Measurements from ENCODE around the gene HOXA13. TPM values are rescaled to one million over a fixed set of nuclear protein-coding genes. Genes with fewer than 3 reads are reported as not detected.

The HOXA13 gene
- total RNA-seq, 1 donor, result not detected

DNA sequence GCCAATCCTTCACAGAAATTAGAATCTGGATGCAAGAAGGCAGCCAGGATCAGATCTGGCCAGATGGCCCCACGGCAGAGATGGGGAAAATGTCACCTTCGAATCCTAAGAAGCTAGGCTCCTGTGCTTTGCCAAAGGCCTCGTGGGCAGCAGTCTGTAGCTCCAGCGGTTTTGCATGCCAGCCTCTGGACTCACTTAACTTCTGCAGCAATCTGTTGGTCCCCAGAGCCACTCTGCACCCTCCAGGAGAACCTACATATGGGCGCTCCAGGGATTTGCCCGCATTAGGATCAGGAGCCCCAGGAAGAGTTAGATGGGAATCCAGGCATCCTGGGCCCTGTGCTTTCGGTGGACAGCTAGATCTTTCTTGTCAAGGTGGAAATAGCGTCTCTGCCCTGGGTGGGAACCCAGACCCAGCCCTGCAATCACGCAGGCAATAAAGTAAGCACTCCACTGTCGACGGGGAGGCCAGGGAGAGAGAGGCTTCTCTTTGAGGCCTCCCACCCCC is 10.1 kb upstream of the HOXA13 start:
- no peak for DNase-seq (ENCODE audit: low read depth in 2 of 3, low spot score in 2 of 3)

DNA sequence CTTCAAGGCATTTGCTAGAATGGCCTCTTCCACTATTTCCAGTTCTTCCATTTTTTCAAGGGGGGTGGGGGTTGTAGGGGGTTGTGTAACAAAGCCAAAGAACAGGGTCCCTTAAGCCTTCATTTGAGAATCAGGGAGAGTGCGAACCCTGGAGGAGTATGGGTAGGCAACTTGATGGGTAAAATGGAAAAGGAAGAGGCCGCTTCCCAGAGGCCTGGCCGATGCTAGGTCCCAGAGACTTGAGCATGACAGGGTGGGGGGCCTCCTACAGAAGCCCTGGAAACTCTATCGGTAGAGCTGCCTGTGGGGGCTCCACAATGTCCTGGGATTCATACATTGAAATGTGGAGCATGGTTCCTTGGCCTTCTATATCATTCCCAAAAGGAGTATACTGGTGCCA is 9.1 kb upstream of the HOXA13 start:
- no peak for DNase-seq (ENCODE audit: low read depth in 2 of 3, low spot score in 2 of 3)

DNA sequence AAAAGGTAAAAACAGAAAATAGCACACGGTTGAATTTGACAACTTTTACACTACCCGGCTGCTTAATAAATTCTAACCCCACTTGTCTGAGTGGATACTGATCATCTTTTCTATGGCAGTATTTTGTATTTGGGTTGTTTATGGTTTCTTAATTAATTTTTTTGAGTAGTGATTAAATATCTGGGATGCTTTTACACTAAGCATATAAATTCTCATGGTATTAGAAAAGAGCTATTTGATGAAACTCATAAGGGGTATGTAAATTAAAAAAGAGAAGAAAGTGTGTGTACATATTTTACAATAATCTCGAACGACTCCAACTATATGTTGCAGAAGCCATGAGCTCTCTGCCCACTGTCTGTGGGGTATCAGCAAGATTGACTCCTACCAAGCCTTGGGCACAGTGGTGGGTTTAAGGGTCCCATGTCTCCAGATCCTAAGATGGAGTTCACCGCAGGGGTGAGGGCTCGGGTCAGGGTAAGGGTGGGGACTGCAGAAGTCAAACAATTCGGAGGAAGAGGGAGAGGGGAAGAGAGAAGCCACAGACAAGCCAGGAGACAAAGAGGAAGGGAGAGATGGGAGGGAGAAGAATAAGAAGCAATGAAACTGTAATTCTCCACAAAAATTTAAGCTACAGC is 7.6 kb upstream of the HOXA13 start:
- DNase-seq (ENCODE audit: low read depth in 2 of 3, low spot score in 2 of 3), result no peak

DNA sequence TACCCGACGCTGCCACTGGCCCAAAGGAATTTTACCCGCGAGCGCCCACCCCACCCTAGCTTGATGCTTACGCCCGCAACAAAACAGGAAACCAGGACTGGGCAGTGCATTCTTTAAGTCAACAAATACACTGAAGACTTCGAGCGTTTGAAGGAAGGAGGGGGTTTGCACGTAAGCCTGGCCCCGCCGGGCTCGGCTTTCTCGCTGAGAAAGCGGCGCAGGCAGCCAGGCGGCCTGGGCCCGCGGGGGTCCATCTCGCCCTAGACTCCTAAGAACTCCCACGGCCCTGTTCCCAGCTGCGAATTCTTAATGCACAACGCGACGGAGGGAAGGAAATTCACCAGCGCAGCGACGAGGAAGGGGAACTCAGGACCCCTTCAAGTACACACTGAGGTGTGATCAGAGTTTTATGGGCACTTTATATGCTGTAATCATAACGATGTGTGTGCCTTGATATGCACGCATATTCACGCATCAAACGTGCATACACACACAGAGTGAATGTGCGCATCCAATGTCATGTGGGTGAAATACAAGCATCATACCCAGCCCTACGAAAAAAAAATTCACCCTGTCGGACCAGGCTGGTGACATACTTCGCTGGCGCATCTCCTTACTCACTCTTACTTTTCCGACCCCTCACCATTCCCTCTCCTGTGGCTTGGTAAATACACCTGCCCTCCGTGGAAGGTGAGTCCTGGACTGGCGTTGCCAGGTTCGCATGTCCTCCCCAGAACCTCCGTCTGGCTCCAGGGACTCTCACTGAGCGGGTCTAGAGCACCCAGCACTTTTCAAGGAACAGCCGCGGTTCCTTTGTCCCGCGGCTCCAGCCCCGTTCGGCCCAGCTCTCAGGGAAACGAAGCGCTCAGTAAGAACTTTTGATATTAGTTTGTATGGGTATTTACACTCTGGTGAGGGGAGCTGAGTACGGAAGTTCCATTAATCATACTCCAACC is 5.7 kb upstream of the HOXA13 start:
- DNase-seq (ENCODE audit: low read depth in 2 of 3, low spot score in 2 of 3), result peak in 1 of 3 donors; percentile 11

DNA sequence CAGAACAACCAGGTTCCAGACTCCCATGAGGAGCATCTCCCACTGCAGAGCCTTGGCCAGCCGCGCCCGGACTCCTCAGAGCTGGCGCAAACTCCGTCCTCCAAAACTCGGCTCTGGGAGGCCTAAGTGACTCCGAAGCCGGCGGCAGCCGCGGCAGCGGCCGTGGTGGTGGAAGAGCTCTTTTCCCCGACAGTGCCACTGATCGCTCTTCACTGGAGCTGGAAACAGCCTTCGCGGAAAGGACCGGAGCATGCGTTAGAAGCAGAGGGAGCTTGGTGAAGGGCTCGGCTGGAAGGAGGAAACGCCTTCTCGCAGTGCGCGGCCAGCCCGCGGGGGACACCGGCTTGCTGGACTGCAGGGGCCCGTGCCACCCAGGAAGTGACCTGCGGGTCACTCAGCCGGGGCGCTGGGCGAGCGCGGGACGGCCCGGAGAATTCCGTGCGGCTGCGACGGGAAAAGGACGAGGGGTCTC is 5.0 kb upstream of the HOXA13 start:
- peak in 2 of 3 donors; percentile 9 to 16 for DNase-seq (ENCODE audit: low read depth in 2 of 3, low spot score in 2 of 3)

DNA sequence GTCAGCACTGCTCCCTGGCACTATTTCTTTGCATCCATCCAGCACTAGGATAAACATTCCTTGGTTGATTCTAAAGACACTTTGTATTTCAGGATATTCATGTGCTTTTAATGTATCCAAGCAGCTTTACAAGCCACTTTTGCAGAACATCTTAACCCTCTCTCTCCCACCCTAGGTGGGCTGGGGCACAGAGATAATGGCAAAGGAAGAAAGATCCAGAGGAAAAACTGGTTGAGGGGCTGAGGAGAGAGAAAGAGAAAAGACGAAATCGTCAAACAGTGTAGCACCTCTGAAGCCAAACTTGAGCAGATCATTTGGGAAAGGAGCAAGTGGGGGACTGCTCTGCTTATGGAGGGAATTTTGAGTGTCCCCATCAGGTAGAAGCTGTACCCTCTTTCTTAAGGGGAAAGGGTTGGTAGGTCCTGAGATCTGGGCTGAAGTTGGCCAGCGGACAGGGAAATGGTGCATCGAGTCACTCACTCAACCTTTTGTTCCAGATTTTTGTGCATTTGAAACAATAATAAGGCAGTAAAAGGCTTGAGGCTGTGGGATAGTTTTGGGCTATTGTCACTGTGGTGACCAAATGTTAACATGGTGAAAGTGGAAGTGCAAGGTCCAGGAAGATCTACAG is 4.2 kb upstream of the HOXA13 start:
- peak in 1 of 3 donors; percentile 8 for DNase-seq (ENCODE audit: low read depth in 2 of 3, low spot score in 2 of 3)

DNA sequence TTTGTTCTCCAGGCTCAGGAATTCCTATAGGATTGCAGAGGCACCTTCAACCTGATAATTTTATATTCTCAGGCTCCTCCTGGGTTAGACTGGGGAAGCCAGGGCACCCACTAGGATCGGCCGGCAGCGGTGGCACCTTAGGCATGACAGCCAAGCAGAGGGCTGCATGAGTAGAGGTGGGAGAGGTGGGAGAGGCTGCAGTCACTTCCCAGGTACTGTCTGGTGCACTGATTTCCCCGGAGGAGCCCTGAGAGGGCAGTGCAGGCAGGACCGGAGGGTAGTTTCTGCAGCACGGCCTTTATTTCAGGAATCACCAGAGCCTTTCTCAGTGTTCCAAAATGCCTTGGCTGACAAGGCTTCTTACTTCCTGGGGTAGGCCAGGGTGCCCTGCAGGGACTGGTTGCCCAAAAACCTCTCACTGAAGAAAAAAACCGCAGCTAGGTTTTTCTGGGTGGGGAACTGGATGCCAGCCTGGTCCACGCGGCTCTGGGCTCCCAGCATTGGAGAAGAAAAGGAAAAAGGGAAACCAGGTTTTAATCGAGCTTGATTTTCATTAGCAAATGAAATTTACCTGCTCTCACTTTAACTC is 3.6 kb upstream of the HOXA13 start:
- no peak for DNase-seq (ENCODE audit: low read depth in 2 of 3, low spot score in 2 of 3)

DNA sequence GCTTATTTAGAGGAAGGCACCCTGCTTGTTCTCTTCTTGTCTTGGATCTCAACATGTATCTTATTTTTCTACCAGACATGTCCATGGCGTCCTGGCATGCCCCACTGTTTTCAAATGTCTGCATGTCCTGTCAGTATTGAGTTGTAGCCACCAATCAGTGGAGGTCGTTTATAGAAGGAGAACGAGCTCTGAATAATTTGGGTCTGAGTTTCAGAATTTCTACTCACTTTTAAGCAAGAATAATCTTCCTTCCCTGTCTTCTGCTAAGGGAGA is 2.9 kb upstream of the HOXA13 start:
- DNase-seq (ENCODE audit: low read depth in 2 of 3, low spot score in 2 of 3), result peak in 2 of 3 donors; percentile 17 to 24

DNA sequence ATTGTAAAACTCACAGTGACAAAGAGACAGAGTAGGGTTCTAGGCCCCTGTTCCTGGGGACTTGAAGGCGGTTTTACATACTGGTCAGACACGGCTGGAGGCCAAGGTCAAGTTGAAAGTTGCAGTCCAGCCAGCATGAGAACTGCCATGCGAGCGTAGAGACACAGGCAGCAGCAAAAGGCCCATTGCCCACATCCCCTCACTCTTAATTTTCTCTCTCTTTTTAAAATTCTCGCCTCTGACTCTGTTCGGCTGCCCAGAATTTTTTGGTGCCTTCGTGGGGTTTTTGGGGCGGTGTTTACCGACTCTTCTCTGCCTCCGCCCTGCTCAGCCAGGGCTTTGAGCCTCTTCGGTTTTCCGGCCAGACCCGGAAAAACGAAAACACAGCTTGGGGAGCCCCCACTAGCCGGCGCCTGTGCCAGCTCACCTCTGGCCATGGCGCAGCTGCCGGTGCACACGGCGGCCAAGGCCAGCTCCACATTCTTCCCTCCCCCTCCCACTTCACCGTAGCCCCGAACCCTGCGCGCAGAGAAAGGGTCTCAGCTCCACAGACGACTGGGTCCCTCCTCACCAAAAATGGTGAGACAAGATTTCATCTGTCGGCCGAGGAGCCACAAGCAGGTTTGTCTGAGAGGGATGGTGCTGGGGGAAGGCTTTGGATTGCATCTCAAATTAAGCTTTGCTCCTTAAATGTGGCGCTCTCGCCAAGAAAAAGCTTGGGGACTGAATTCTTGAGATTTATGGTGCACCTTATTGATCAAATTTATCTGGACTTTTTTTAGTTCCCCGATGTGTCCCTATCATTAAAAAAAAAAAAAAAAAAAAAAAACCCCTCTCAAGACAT is 2.3 kb upstream of the HOXA13 start:
- peak in 1 of 3 donors; percentile 15 for DNase-seq (ENCODE audit: low read depth in 2 of 3, low spot score in 2 of 3)

DNA sequence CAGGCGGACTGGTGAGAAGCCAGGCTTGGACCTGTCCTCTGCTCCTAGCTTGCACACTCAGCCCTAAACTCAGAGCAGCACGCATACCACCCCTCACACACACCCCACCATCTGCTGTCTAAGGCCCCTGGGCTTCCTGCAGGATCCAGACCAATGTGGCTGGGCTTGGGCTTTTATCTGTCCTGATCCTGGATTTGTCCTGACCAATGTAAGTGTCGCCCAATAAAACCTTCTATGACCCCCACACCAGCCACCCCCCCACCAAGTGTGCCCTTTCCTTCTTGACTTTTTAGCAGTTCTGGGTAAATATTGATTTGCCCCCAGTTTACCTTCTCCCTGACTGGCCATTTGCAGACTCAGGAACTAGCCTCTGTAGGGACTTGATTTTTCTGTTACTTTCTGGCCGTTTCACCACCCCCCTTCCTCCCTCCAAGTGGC is 1.7 kb upstream of the HOXA13 start:
- DNase-seq (ENCODE audit: low read depth in 2 of 3, low spot score in 2 of 3), result no peak

DNA sequence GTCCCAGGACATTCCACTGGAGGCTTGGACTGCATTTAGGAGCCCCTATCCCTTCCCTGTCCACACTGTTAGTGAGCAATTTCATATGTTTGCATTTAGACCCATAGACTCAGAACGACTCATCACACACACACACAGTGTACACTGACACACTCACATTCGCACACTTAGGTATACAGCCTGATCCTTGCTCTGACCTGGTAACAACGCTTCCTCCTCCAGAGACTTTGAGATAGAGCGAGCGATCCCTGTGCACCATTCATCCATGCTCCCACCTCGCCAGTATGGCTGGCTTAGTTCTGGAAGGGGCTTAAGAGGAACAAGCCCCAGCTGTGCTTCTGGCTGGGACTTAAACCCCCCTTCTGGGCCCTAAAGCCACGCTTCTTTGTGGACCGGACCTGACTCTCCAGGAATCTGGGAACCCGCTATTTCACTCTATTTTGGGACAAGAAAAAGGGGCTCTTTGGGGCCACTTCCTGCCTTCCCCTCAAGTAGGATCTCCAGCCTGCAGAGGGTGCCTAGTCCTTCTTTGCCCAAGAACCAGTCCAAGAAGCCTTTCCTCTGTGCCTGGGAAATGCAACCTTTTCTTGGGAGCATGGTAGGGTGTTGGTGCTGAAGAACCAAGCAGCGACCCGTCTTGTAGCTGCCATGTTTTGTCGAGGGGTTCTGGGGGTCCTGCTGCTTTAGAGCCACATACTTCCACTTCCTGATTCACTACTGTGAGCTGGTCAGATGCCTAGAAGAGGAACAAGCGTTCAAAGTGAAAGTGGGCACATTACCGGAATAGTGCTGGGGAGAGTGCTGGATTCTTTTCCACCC is 1.1 kb upstream of the HOXA13 start:
- DNase-seq (ENCODE audit: low read depth in 2 of 3, low spot score in 2 of 3), result peak in 2 of 3 donors; percentile 57 to 68

DNA sequence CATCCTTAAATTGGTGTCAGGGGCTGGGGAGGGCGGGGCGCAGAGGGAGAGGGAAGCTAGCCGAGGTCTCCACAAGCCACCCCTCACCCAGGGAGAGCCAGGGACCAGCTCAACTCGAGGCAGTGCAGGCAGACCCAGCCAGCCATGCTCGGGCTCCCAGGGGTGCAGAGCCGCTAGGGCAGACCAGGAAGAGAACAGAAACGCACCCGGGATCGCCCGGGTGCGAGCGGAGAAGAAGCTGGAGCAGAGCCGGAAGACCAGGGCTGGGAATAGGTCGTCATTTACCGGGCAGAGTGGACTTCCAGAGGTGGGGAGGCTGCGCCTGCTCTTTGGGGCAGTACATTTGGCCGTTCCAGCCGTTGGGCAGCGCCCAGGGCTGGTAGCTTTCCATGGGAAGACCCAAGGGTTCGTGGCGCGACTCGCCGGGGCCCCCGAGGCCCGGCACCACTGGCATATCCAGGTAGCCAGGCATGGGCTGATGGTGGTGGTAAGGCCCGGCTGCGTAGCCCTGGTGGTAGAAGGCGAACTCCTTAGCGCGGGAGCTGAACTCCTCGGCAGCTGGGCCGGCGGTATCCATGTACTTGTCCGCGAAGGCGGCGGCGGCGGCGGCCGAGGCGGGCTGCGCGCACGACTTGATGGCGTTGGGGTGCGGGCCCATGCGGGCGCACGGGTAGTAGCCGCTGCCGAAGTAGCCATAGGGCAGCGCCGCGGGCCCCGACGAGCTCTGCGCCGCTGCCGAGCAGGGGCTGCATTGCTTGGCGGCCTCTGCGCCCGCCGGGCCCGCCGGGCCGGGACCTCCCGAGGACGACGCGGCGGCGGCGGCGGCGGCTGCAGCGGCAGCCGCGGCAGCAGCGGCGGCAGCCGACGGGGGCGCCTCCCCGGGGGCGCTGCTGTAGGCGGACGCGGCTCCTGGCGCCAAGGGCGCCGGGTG is 755 bp downstream of the HOXA13 start:
- peak in 1 of 3 donors; percentile 22 for DNase-seq (ENCODE audit: low read depth in 2 of 3, low spot score in 2 of 3)

DNA sequence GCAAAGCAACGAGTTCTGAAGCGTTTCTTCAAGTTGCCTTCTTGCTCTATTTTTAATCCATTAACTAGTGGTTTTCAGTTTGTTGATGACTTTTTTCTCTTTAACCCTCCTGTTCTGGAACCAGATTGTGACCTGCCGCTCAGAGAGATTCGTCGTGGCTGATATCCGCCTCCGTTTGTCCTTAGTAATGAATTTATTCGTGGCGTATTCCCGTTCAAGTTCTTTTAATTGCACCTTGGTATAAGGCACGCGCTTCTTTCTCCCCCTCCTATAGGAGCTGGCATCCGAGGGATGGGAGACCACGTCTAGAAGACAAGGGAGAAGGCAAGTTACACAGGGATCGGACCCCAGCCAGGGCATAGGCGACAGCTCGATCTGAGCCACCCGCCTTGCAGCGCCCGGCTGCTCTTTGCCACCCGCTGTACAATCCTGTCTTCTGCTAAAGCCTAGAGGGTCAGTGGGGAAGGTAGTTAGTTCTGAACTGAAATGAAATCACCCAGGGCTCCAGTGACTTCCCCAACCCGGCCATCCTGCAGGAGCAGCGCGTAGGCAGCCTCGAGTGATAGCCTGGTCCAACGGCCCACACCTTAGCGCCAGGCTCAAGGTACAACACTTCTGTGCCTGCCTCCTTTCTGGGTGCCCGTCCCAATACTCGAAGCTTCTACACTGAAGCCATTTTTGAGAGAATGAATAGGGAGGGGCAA is 1.6 kb downstream of the HOXA13 start:
- peak in 2 of 3 donors; percentile 27 to 35 for DNase-seq (ENCODE audit: low read depth in 2 of 3, low spot score in 2 of 3)

DNA sequence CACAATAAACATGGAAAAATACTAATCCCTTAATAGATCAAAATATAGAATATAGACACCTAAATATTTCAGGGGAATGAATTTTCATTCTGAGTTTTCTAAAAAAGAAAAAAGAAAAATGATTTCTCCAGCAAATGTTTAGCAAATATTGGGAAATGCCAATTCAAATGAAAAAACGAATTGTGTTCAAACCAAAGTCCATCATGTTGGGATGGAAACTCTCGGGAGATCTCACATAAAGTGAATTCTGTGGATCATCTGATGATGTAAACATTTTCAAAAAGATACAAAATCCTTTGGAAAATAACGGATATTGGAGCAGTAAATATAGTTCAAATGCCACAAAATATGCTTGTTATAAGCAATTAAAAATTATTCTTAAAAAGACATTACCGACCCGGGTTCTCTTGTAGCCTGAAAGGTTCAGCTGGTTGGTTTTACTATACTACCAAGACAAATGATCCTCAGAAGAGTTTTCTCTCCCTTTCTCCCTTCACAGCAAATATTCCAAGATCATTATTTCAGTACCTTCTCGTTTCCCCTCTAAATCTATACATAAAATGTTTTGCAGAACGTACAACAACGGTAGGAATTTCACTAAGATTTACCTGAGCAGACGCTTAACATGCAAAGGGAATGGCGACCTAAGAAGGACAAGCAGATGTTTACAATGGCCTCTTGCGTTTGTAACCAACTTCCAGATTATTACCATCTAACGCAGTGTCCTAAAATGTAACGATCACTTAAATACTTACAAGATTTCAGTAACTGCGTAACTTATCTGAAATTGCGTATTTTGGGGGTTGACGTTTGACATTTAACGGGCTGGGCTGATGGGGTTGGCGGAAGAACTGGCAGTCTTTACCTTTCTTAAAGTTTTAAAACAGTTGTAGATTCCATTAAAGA is 2.5 kb downstream of the HOXA13 start:
- DNase-seq (ENCODE audit: low read depth in 2 of 3, low spot score in 2 of 3), result peak in 2 of 3 donors; percentile 10 to 43

DNA sequence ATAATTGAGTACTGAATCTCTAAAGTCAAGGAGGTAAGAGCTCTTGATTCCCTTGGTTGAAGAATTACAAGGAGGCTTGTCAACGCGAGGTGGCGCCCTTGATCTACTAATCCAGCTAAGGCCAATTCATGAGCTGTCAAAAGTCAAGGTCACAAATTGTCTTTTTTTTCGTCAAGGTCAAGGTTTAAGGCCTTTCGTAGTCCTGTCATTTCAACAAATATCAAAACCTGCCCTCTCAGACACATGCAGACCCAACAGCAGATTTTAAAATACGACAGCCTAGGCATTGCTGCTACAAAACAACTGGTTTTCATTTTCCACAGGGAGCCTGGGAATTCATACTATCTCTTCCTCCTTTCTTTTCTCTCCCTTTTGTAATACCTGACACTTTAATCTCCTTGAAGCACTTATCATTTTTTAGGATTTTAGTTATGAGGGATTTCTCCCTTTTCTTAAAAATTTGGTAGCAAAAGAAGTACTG is 3.6 kb downstream of the HOXA13 start:
- DNase-seq (ENCODE audit: low read depth in 2 of 3, low spot score in 2 of 3), result peak in 2 of 3 donors; percentile 83 to 90

DNA sequence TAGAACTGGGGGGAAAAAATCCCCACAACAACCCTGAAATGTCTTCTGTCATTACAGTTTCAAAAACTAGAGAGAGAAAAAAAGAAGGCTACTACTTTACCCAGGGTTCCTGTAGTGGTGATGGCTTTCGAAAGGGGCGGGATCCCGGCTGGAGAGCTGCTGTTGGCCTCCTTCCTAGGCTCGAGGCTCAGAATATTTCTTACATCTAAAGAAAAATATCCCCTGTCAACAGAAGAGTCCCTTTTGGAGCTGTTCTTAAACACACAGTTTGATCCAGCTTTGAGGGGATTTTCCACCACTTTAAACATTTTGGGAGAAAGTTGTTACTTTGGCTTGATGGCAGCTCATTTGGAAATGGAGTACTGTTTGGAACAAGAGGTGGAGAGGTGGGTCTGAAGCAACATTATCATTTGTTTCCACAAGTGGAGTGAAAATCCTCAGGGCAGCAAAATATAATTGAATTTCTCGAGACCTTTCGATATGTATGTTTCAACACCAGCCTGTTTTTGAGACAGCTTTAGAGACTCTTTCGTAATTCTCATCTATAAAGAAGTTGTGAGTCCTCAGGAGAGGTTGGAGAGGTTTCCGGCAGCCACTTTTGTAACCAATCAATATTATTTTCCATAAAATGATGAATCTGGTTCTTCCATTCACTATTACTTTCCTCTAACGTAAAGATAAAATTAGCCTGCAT is 5.1 kb downstream of the HOXA13 start:
- DNase-seq (ENCODE audit: low read depth in 2 of 3, low spot score in 2 of 3), result peak in 1 of 3 donors; percentile 11

Measured in hematopoietic multipotent progenitor cell (in vitro differentiated cells).